Measurements from ENCODE around the gene NLRP11.
"Not testable (repeated sequence)": the region's sequence is repeated elsewhere in the genome, so short reads cannot be mapped to it uniquely, and the experiment has no call there.

NLRP11 gene

DNA sequence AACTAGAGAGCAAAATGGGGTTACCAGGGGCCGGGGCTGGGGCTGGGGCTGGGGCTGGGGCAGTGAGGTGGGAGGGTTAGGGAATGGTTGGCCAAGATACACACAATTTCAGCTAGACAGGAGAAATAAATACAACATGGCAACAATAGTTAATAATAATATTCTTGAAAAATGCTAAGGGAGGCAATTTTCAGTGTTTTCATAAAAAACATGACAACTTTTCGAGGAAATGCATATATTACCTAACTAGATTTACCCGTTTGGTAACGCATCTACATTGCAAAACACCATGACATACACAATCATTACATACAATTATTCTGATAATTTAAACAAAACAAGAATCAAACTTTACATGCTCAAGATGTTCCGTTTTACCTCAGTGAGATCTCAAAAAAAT is 50.7 kb downstream of the NLRP11 start:
- Histone ChIP-seq H3K4me3 (ENCODE audit: low read depth in 1 of 2, low read length in 1 of 2) (no peak overlapping the region), H3K27me3 (no peaks in the 10 kb centered on the region), H3K36me3 (no peaks in the 10 kb centered on the region), H3K9me3 (no peaks in the 10 kb centered on the region), H3K27ac (no peak overlapping the region), H3K4me1 (ENCODE audit: control insufficient read depth in 1 of 2, insufficient read depth in 1 of 2, low read depth in 1 of 2, low read length in 1 of 2) (no peaks in the 10 kb centered on the region)
- TF ChIP-seq, protein P1, sequence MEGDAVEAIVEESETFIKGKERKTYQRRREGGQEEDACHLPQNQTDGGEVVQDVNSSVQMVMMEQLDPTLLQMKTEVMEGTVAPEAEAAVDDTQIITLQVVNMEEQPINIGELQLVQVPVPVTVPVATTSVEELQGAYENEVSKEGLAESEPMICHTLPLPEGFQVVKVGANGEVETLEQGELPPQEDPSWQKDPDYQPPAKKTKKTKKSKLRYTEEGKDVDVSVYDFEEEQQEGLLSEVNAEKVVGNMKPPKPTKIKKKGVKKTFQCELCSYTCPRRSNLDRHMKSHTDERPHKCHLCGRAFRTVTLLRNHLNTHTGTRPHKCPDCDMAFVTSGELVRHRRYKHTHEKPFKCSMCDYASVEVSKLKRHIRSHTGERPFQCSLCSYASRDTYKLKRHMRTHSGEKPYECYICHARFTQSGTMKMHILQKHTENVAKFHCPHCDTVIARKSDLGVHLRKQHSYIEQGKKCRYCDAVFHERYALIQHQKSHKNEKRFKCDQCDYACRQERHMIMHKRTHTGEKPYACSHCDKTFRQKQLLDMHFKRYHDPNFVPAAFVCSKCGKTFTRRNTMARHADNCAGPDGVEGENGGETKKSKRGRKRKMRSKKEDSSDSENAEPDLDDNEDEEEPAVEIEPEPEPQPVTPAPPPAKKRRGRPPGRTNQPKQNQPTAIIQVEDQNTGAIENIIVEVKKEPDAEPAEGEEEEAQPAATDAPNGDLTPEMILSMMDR (IDR thresholded peaks at IDR 0.05) = no peak

DNA sequence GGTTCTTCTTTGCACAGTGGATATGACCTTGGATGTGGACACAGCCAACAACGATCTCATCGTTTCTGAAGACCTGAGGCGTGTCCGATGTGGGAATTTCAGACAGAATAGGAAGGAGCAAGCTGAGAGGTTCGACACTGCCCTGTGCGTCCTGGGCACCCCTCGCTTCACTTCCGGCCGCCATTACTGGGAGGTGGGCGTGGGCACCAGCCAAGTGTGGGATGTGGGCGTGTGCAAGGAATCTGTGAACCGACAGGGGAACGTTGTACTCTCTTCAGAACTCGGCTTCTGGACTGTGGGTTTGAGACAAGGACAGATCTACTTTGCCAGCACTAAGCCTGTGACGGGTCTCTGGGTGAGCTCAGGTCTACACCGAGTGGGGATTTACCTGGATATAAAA is 53.5 kb downstream of the NLRP11 start:
- Histone ChIP-seq H3K27me3 (no peaks in the 10 kb centered on the region), H3K4me1 (ENCODE audit: control insufficient read depth in 1 of 2, insufficient read depth in 1 of 2, low read depth in 1 of 2, low read length in 1 of 2) (no peaks in the 10 kb centered on the region), H3K36me3 (no peaks in the 10 kb centered on the region), H3K27ac (no peak overlapping the region), H3K9me3 (no peaks in the 10 kb centered on the region), H3K4me3 (ENCODE audit: low read depth in 1 of 2, low read length in 1 of 2) (no peak overlapping the region)
- TF ChIP-seq, protein P1 (IDR thresholded peaks at IDR 0.05) = no peak

DNA sequence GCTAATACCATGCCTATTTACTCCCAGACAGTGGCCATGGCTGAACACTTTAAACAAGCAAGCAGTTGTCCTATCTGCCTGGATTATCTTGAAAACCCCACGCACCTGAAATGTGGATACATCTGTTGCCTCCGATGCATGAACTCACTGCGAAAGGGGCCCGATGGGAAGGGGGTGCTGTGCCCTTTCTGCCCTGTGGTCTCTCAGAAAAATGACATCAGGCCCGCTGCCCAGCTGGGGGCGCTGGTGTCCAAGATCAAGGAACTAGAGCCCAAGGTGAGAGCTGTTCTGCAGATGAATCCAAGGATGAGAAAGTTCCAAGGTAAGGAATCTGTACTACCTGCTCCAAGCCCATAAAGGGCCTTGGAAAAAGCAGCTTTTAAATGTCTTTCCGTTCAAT is 54.3 kb downstream of the NLRP11 start:
- H3K4me3 ChIP-seq (ENCODE audit: low read depth in 1 of 2, low read length in 1 of 2) = no peak overlapping the region
- no peaks in the 10 kb centered on the region for H3K4me1 ChIP-seq (ENCODE audit: control insufficient read depth in 1 of 2, insufficient read depth in 1 of 2, low read depth in 1 of 2, low read length in 1 of 2)
- TF ChIP-seq, protein P1 (IDR thresholded peaks at IDR 0.05) = no peak
- H3K9me3 ChIP-seq = no peaks in the 10 kb centered on the region
- no peaks in the 10 kb centered on the region for H3K36me3 ChIP-seq
- no peaks in the 10 kb centered on the region for H3K27me3 ChIP-seq
- no peak overlapping the region for H3K27ac ChIP-seq

DNA sequence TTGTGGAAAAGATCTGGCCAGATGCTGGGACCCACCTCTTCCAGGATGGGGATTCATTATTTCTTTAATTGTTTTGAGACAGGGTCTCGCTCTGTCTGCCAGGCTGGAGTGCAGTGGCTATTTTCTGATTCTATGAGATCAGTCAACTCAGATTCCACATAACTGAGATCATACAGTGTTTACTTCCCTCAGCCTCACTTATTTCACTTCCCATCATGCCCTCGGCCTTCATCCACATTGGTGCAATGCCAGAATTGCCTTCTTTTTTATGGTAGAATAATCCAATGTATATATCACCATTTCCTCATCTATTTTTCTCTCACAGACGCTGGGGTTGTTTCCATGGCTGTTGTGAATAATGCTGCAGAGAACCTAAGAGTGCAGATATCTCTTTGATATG is 62.2 kb downstream of the NLRP11 start:
- not testable (repeated sequence) for H3K4me3 ChIP-seq (ENCODE audit: low read depth in 1 of 2, low read length in 1 of 2); H3K27me3 ChIP-seq; H3K4me1 ChIP-seq (ENCODE audit: control insufficient read depth in 1 of 2, insufficient read depth in 1 of 2, low read depth in 1 of 2, low read length in 1 of 2); H3K9me3 ChIP-seq; H3K27ac ChIP-seq; H3K36me3 ChIP-seq

DNA sequence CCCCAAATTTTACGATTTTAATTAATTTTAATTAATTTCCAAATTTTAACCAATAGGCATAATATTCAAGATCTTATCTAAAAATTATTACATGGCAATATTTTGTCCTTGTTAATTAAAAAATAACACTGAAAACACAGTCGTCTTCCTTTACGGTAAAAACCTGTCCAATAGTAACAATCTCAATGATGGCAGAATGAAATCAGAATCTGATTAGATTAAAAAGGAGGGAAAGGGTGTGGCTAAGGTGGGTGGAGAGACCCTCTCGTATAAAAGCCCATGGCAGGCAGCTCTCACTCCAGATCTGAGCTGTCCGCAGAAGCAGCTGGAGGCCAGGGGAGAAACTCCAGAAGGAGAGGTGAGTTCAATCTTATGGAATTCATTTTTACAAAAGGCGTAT is 63.0 kb downstream of the NLRP11 start, which contains the start of gene RFPL4AL1:
Gene RFPL4AL1, plus strand, starts transcription at position 301 of the 400 bp plus-strand sequence. CDS start 2,687 bp downstream, outside the sequence.
- not testable (repeated sequence) for H3K27me3 ChIP-seq; H3K36me3 ChIP-seq; H3K4me3 ChIP-seq (ENCODE audit: low read depth in 1 of 2, low read length in 1 of 2); H3K4me1 ChIP-seq (ENCODE audit: control insufficient read depth in 1 of 2, insufficient read depth in 1 of 2, low read depth in 1 of 2, low read length in 1 of 2); H3K27ac ChIP-seq; H3K9me3 ChIP-seq

DNA sequence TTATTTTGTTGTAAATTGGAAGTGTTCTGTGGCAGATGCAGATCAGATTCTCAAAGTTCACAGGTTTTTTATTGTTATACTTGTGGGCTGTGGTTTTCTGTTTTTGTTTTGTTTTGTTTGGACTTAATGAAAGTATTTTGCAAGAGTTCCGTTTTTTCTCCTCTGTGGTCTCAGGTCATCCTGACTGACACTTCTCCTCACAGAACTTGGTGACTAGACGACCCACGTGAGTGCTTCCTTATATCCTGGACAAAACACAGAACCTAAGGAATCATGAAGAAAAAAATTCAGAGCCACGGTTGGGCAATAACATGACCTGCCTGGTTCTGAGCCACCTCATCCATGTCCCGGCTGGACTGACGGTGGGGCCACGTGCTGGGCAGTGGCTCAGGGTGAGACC is 65.3 kb downstream of the NLRP11 start:
- TF ChIP-seq, protein P1 (IDR thresholded peaks at IDR 0.05) = no peak
- Histone ChIP-seq H3K36me3 (no peaks in the 10 kb centered on the region), H3K27ac (peak overlapping the region; percentile 59), H3K4me1 (ENCODE audit: control insufficient read depth in 1 of 2, insufficient read depth in 1 of 2, low read depth in 1 of 2, low read length in 1 of 2) (no peaks in the 10 kb centered on the region), H3K27me3 (no peaks in the 10 kb centered on the region), H3K4me3 (ENCODE audit: low read depth in 1 of 2, low read length in 1 of 2) (no peak overlapping the region), H3K9me3 (no peaks in the 10 kb centered on the region)

DNA sequence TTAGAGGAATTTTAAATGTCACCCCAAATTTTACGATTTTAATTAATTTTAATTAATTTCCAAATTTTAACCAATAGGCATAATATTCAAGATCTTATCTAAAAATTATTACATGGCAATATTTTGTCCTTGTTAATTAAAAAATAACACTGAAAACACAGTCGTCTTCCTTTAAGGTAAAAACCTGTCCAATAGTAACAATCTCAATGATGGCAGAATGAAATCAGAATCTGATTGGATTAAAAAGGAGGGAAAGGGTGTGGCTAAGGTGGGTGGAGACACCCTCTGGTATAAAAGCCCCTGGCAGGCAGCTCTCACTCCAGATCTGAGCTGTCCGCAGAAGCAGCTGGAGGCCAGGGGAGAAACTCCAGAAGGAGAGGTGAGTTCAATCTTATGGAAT is 73.0 kb downstream of the NLRP11 start, which contains the start of gene RFPL4A:
Gene RFPL4A, plus strand, starts transcription at position 301 of the 400 bp plus-strand sequence. CDS start 2,704 bp downstream, outside the sequence.
- H3K4me1 ChIP-seq (ENCODE audit: control insufficient read depth in 1 of 2, insufficient read depth in 1 of 2, low read depth in 1 of 2, low read length in 1 of 2); H3K27ac ChIP-seq; H3K4me3 ChIP-seq (ENCODE audit: low read depth in 1 of 2, low read length in 1 of 2); H3K36me3 ChIP-seq; H3K27me3 ChIP-seq; H3K9me3 ChIP-seq: not testable (repeated sequence)

DNA sequence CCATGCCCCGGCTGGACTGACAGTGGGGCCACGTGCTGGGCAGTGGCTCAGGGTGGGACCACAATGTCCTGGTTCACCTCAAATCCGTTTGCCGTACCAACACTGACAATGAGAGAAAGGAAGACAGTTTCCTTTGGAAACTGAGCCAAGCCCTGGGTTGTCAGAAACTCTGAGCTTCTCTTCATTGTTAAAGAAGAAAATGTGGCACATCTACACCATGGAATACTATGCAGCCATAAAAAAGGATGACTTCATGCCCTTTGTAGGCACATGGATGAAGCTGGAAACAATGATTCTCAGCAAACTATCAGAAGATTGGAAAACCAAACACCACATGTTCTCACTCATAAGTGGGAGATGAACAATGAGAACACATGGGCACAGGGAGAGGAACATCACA is 75.0 kb downstream of the NLRP11 start:
- H3K27me3 ChIP-seq; H3K4me3 ChIP-seq (ENCODE audit: low read depth in 1 of 2, low read length in 1 of 2); H3K9me3 ChIP-seq; H3K36me3 ChIP-seq; H3K4me1 ChIP-seq (ENCODE audit: control insufficient read depth in 1 of 2, insufficient read depth in 1 of 2, low read depth in 1 of 2, low read length in 1 of 2); H3K27ac ChIP-seq: not testable (repeated sequence)

All from neutrophil (primary cell).